Glomerular visceral epithelial cell (primary cell): ENCODE data around the gene ATG4D.
"Not testable (repeated sequence)": the region's sequence is repeated elsewhere in the genome, so short reads cannot be mapped to it uniquely, and the experiment has no call there.

Experiments used
- DNase-seq: peaks from one replicate; pipeline ENCODE4 v3.0.0-alpha.2; 2016; ENCODE audit errors: extremely low spot score

ATG4D gene

GRCh38 chr19:10552510-10553053 lies 8.9 kb downstream of the ATG4D start:
- DNase-seq, result peak; percentile 27

- no peak for DNase-seq
Measured at GRCh38 chr19:10553087-10553667, 9.5 kb downstream of the ATG4D start.

- DNase-seq, result no peak
Measured at GRCh38 chr19:10553943-10554381, 10.3 kb downstream of the ATG4D start.

- DNase-seq, result no peak
Measured at GRCh38 chr19:10554760-10555609, 11.3 kb downstream of the ATG4D start.

GRCh38 chr19:10555610-10555973 lies 11.9 kb downstream of the ATG4D start:
- DNase-seq, result no peak

GRCh38 chr19:10557603-10558197 lies 14.0 kb downstream of the ATG4D start:
- DNase-seq, result no peak

GRCh38 chr19:10560154-10560553 lies 16.4 kb downstream of the ATG4D start:
- DNase-seq, result no peak

GRCh38 chr19:10562609-10563008 lies 18.9 kb downstream of the ATG4D start:
- DNase-seq, result no peak

- peak; percentile 52 for DNase-seq
Measured at GRCh38 chr19:10565028-10565566, 21.4 kb downstream of the ATG4D start.

GRCh38 chr19:10565567-10566407 lies 22.1 kb downstream of the ATG4D start, which contains the start of gene KRI1:
KRI1 (minus strand) TSS chr19:10566010; CDS start chr19:10565999, 11 bp downstream.
- DNase-seq, result peak; percentile 99

- DNase-seq, result no peak
Measured at GRCh38 chr19:10566408-10566657, 22.6 kb downstream of the ATG4D start.

GRCh38 chr19:10566658-10567410 lies 23.1 kb downstream of the ATG4D start:
- DNase-seq, result no peak

GRCh38 chr19:10567656-10568055 lies 24.0 kb downstream of the ATG4D start:
- DNase-seq, result no peak

- DNase-seq, result no peak
Measured at GRCh38 chr19:10568062-10568825, 24.5 kb downstream of the ATG4D start.

GRCh38 chr19:10568826-10569651 lies 25.3 kb downstream of the ATG4D start, which contains the start of gene CDKN2D:
CDKN2D (minus strand) TSS chr19:10568979; CDS start chr19:10568653, 326 bp downstream.
- DNase-seq, result peak; percentile 100

GRCh38 chr19:10573793-10574192 lies 30.1 kb downstream of the ATG4D start:
- DNase-seq, result not testable (repeated sequence)

- no peak for DNase-seq
Measured at GRCh38 chr19:10574462-10574861, 30.8 kb downstream of the ATG4D start.

- no peak for DNase-seq
Measured at GRCh38 chr19:10575011-10575716, 31.5 kb downstream of the ATG4D start.
